ENCODE measurements around the gene UNC119B.

GRCh38 chr12:120733574-120733973 lies 23.3 kb downstream of the UNC119B start:
- TF ChIP-seq, protein P1, sequence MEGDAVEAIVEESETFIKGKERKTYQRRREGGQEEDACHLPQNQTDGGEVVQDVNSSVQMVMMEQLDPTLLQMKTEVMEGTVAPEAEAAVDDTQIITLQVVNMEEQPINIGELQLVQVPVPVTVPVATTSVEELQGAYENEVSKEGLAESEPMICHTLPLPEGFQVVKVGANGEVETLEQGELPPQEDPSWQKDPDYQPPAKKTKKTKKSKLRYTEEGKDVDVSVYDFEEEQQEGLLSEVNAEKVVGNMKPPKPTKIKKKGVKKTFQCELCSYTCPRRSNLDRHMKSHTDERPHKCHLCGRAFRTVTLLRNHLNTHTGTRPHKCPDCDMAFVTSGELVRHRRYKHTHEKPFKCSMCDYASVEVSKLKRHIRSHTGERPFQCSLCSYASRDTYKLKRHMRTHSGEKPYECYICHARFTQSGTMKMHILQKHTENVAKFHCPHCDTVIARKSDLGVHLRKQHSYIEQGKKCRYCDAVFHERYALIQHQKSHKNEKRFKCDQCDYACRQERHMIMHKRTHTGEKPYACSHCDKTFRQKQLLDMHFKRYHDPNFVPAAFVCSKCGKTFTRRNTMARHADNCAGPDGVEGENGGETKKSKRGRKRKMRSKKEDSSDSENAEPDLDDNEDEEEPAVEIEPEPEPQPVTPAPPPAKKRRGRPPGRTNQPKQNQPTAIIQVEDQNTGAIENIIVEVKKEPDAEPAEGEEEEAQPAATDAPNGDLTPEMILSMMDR (IDR thresholded peaks at IDR 0.05): no peak
- TF ChIP-seq POLR2A (IDR thresholded peaks at IDR 0.05): no peak
